ENCODE measurements around the gene ZNF346. TPM values are rescaled to one million over a fixed set of nuclear protein-coding genes. Genes with fewer than 3 reads are reported as not detected.

Gene ZNF346
- total RNA-seq, 2 donors from 2014 or later: 18.5 to 22.5 TPM

- no peak overlapping the region for H3K4me3 Mint-ChIP-seq
- ATAC-seq (replicated peaks): no peak
- H3K36me3 Mint-ChIP-seq (ENCODE audit: low read depth): no peaks in the 10 kb centered on the region
- H3K27ac Mint-ChIP-seq: no peak overlapping the region
- peaks cover 5% of the 10 kb centered on the region for H3K4me1 Mint-ChIP-seq
- H3K9me3 Mint-ChIP-seq: no peaks in the 10 kb centered on the region
- H3K27me3 Mint-ChIP-seq: peaks cover 4% of the 10 kb centered on the region
These were observed 67.5 kb downstream of the ZNF346 start for GRCh38 chr5:177089825-177090641.

- no peaks in the 10 kb centered on the region for H3K36me3 Mint-ChIP-seq (ENCODE audit: low read depth)
- ATAC-seq (replicated peaks): no peak
- peaks cover 5% of the 10 kb centered on the region for H3K4me1 Mint-ChIP-seq
- peaks cover 4% of the 10 kb centered on the region for H3K27me3 Mint-ChIP-seq
- H3K27ac Mint-ChIP-seq: no peak overlapping the region
- no peak overlapping the region for H3K4me3 Mint-ChIP-seq
- H3K9me3 Mint-ChIP-seq: no peaks in the 10 kb centered on the region
These were observed 68.3 kb downstream of the ZNF346 start for GRCh38 chr5:177090813-177091212.

DNA sequence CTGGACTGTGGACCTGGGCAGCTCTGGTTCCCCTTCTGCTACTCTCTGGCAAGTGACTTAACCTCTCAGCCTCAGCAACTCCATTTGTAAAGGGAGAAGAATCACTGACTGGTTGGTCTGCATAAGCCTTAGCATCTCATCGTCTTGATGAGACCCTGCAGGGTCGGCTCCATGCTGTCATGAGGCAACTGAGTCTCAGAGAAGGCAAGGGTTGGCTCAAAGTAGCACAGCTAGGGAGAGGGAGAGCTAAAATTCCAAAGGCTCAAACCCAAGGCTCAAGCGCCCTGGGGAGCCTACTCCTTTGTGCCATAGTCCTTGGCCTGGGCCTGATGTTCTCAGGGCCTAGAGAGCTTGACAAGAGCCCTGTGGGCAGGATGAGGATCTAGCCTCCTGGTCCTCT lies 68.7 kb downstream of the ZNF346 start:
- H3K4me1 Mint-ChIP-seq: peaks cover 2% of the 10 kb centered on the region
- H3K4me3 Mint-ChIP-seq: no peak overlapping the region
- peaks cover 4% of the 10 kb centered on the region for H3K27me3 Mint-ChIP-seq
- no peak for ATAC-seq (replicated peaks)
- H3K36me3 Mint-ChIP-seq (ENCODE audit: low read depth): no peaks in the 10 kb centered on the region
- H3K27ac Mint-ChIP-seq: no peak overlapping the region
- no peaks in the 10 kb centered on the region for H3K9me3 Mint-ChIP-seq

GRCh38 chr5:177092178-177093081 lies 69.9 kb downstream of the ZNF346 start:
- Mint-ChIP-seq H3K9me3 (no peaks in the 10 kb centered on the region), H3K4me3 (no peak overlapping the region), H3K4me1 (no peaks in the 10 kb centered on the region), H3K36me3 (ENCODE audit: low read depth) (no peaks in the 10 kb centered on the region), H3K27me3 (peaks cover 4% of the 10 kb centered on the region), H3K27ac (no peak overlapping the region)
- ATAC-seq (replicated peaks): no peak

DNA sequence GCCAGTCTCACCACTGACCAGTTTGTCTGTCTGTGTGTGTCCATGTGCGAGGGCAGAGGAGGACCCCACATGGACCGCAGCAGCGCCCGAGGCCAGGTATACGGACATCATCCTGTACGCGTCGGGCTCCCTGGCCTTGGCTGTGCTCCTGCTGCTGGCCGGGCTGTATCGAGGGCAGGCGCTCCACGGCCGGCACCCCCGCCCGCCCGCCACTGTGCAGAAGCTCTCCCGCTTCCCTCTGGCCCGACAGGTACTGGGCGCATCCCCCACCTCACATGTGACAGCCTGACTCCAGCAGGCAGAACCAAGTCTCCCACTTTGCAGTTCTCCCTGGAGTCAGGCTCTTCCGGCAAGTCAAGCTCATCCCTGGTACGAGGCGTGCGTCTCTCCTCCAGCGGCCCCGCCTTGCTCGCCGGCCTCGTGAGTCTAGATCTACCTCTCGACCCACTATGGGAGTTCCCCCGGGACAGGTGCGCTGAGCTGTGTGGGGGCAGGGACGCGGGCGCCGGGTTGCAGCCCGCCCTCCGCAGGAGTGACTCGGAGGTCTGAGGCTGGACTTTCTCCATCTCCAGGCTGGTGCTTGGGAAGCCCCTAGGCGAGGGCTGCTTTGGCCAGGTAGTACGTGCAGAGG lies 70.7 kb downstream of the ZNF346 start:
- H3K27ac Mint-ChIP-seq: no peak overlapping the region
- no peaks in the 10 kb centered on the region for H3K9me3 Mint-ChIP-seq
- no peaks in the 10 kb centered on the region for H3K36me3 Mint-ChIP-seq (ENCODE audit: low read depth)
- no peaks in the 10 kb centered on the region for H3K4me1 Mint-ChIP-seq
- H3K27me3 Mint-ChIP-seq: no peaks in the 10 kb centered on the region
- H3K4me3 Mint-ChIP-seq: no peak overlapping the region
- ATAC-seq (replicated peaks): no peak

- no peak overlapping the region for H3K27ac Mint-ChIP-seq
- no peak for ATAC-seq (replicated peaks)
- no peak overlapping the region for H3K4me3 Mint-ChIP-seq
- no peaks in the 10 kb centered on the region for H3K4me1 Mint-ChIP-seq
- H3K9me3 Mint-ChIP-seq: no peaks in the 10 kb centered on the region
- H3K36me3 Mint-ChIP-seq (ENCODE audit: low read depth): no peaks in the 10 kb centered on the region
- no peaks in the 10 kb centered on the region for H3K27me3 Mint-ChIP-seq
These were observed 71.3 kb downstream of the ZNF346 start for GRCh38 chr5:177093803-177094202.

DNA sequence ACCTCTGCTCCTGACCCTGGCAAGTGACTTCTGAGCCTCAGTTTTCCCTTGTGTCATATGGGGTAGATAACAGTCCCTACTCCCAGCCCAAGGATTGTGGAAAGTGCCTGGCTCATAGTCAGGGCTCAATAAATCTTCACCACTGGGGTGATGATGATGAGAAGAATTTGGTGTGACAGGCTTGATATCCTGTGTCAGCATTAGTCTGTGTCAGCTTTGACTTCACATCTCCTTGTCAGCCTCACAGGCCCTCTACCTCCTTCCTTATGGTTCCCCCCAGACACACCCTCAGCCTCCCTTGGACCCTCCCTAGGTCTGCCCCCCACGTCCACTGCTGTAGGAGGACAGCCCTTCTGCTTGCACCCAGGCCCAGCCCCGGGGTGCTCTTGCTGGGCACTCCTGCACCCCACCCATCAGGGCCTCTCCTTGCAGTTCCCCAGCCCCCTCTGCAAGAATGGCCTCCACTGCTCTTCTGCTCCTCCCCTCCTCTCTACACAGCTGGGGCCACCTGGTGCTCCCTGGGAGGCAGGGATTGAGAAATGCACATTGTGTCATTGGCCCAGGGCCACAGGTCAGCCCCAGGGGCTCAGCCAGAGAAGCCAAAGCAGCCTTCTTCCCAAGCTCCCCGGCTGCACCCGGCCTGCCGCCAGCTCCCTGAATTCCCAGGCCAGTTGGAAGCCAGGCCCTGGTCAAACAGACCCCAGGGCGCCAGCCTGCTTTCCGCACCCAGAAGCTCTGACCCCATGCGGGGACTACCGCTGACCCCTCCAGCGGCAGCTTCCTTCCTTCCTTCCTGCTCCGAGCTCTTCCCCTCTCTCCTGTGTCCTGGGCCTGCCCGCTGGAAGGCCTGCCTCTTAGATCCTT lies 72.0 kb downstream of the ZNF346 start:
- no peak for ATAC-seq (replicated peaks)
- Mint-ChIP-seq H3K36me3 (ENCODE audit: low read depth) (no peaks in the 10 kb centered on the region), H3K4me3 (no peak overlapping the region), H3K27me3 (no peaks in the 10 kb centered on the region), H3K4me1 (no peaks in the 10 kb centered on the region), H3K27ac (no peak overlapping the region), H3K9me3 (no peaks in the 10 kb centered on the region)

- H3K4me3 Mint-ChIP-seq: no peak overlapping the region
- no peak overlapping the region for H3K27ac Mint-ChIP-seq
- no peaks in the 10 kb centered on the region for H3K4me1 Mint-ChIP-seq
- ATAC-seq (replicated peaks): no peak
- no peaks in the 10 kb centered on the region for H3K27me3 Mint-ChIP-seq
- H3K36me3 Mint-ChIP-seq (ENCODE audit: low read depth): no peaks in the 10 kb centered on the region
- no peaks in the 10 kb centered on the region for H3K9me3 Mint-ChIP-seq
These were observed 72.7 kb downstream of the ZNF346 start for GRCh38 chr5:177095088-177095669.

GRCh38 chr5:177096162-177097015 lies 73.9 kb downstream of the ZNF346 start:
- H3K27ac Mint-ChIP-seq: no peak overlapping the region
- H3K4me3 Mint-ChIP-seq: no peak overlapping the region
- no peaks in the 10 kb centered on the region for H3K27me3 Mint-ChIP-seq
- ATAC-seq (replicated peaks): no peak
- H3K9me3 Mint-ChIP-seq: no peaks in the 10 kb centered on the region
- H3K4me1 Mint-ChIP-seq: no peaks in the 10 kb centered on the region
- no peaks in the 10 kb centered on the region for H3K36me3 Mint-ChIP-seq (ENCODE audit: low read depth)

DNA sequence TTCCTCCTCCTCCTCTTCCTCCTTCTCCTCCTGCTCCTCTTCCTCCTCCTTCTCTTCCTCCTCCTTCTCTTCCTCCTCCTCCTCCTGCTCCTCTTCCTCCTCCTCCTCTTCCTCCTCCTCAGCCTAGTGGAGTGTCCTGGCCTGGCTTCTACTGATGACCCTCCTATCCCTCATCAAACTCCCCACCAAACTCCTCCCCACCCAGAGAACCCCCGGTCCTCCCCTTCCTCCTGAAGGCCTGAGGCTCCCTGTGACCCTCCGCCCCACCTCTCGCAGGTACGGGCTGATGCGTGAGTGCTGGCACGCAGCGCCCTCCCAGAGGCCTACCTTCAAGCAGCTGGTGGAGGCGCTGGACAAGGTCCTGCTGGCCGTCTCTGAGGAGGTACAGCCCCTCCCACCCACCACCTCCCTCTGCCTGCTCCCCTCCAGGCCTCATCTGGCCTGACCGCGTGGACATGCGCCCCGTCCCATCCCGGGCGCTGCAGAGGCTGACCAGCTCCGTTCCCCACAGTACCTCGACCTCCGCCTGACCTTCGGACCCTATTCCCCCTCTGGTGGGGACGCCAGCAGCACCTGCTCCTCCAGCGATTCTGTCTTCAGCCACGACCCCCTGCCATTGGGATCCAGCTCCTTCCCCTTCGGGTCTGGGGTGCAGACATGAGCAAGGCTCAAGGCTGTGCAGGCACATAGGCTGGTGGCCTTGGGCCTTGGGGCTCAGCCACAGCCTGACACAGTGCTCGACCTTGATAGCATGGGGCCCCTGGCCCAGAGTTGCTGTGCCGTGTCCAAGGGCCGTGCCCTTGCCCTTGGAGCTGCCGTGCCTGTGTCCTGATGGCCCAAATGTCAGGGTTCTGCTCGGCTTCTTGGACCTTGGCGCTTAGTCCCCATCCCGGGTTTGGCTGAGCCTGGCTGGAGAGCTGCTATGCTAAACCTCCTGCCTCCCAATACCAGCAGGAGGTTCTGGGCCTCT lies 74.8 kb downstream of the ZNF346 start:
- no peaks in the 10 kb centered on the region for H3K9me3 Mint-ChIP-seq
- H3K27ac Mint-ChIP-seq: no peak overlapping the region
- H3K4me3 Mint-ChIP-seq: no peak overlapping the region
- H3K36me3 Mint-ChIP-seq (ENCODE audit: low read depth): no peaks in the 10 kb centered on the region
- no peak for ATAC-seq (replicated peaks)
- H3K4me1 Mint-ChIP-seq: no peaks in the 10 kb centered on the region
- no peaks in the 10 kb centered on the region for H3K27me3 Mint-ChIP-seq

DNA sequence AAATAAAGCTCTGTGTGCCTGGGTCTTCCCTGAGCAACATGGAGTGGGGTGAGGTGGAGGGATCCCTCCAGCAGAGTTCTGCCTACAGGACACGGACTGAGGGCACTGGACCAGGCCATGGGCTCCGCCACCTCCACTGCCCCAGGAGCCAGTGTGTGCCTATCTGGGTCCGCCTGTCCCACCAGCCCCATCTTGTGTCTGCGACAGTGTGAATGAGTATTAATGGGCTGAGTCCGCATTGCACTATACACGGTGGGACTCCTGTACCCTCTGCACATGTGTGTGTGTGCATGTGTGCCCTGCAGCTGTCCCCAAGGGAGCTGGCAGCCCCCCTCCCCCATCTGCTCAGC lies 75.6 kb downstream of the ZNF346 start:
- Mint-ChIP-seq H3K27me3 (no peaks in the 10 kb centered on the region), H3K9me3 (no peaks in the 10 kb centered on the region), H3K27ac (no peak overlapping the region), H3K4me1 (no peaks in the 10 kb centered on the region), H3K36me3 (ENCODE audit: low read depth) (no peaks in the 10 kb centered on the region), H3K4me3 (no peak overlapping the region)
- no peak for ATAC-seq (replicated peaks)

DNA sequence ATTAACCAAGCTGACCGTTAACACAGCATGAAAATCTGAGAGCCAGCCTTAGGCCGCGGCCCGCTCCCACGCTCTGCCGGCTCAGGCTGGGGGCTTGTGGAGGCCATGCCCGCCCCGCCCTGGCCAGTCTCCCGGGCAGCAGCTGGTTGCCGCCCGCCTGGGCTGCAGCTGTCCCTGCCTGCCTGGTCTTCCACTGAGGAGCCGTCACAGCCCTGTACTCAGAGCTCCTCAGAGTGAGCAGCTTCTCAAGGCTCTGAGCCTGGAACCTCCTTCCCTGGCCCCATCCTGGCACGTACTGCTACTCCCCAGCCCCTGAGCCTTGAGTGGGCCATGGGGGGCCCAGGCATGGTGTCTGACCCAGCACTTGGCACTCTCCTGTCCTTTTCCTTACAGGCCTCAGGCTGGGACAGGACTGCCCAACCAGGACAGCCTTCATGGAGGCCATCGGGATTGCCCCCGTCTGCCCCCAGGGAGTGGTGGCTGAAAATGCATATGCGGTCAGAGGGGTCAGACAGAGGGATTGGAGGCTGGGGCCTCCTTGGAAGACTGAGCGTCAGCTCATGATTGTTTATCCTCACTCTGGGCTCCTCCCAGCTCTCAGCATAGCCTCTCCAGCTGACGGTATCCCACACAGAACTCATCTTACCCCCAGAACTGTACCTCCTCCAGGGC lies 76.1 kb downstream of the ZNF346 start:
- Mint-ChIP-seq H3K9me3 (no peaks in the 10 kb centered on the region), H3K4me1 (no peaks in the 10 kb centered on the region), H3K4me3 (no peak overlapping the region), H3K27ac (no peak overlapping the region), H3K36me3 (ENCODE audit: low read depth) (no peaks in the 10 kb centered on the region), H3K27me3 (no peaks in the 10 kb centered on the region)
- no peak for ATAC-seq (replicated peaks)

Measured in activated T-helper 17 cell treated with anti-CD3 and anti-CD28 coated beads, Interleukin-2, amount 50 U/mL, for 72 hours (primary cell).